ENCODE data around the gene GALNT17.

DNA sequence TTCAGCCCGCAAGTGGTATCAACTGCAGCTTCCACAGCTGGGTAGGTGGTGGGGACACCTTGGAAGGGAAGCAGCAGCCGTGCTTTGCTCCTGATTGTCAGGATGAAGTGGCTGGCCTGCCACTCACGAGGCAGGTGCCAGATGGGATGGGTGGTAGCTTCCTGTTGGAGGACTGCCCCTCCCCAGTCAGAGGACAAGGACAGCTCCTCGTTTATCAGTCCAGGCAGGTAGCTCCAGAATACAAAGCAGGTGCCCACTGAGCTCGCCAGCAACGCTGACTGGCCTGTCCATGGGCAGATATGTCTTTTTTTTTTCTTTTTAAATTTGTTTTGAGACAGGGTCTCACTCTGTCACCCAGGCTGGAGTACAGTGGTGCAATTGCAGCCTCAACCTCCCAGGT is 431.3 kb downstream of the GALNT17 start:
- TF ChIP-seq SUZ12 (IDR thresholded peaks at IDR 0.05), result no peak
- no peak for TF ChIP-seq FOXA1 (IDR thresholded peaks at IDR 0.05)
- TF ChIP-seq L3MBTL2 (conservative IDR thresholded peaks at IDR 0.05), result no peak
- TF ChIP-seq LEF1 (IDR thresholded peaks at IDR 0.05; ENCODE audit: borderline replicate concordance), result no peak
- no peak for TF ChIP-seq FOXK2 (IDR thresholded peaks at IDR 0.05)
- no peak for TF ChIP-seq SP1 (IDR thresholded peaks at IDR 0.05)
- TF ChIP-seq, protein P1, sequence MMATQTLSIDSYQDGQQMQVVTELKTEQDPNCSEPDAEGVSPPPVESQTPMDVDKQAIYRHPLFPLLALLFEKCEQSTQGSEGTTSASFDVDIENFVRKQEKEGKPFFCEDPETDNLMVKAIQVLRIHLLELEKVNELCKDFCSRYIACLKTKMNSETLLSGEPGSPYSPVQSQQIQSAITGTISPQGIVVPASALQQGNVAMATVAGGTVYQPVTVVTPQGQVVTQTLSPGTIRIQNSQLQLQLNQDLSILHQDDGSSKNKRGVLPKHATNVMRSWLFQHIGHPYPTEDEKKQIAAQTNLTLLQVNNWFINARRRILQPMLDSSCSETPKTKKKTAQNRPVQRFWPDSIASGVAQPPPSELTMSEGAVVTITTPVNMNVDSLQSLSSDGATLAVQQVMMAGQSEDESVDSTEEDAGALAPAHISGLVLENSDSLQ (IDR thresholded peaks at IDR 0.05), result no peak
- no peak for TF ChIP-seq ELF4 (IDR thresholded peaks at IDR 0.05)
- no peak for TF ChIP-seq NFRKB (IDR thresholded peaks at IDR 0.05)
- TF ChIP-seq CTBP1 (IDR thresholded peaks at IDR 0.05; ENCODE audit: borderline replicate concordance), result no peak
